GM10248 (cell line): Measurements from ENCODE around the gene CST9.
"Not testable (repeated sequence)": the region's sequence is repeated elsewhere in the genome, so short reads cannot be mapped to it uniquely, and the experiment has no call there.

ENCODE experiments used
- CTCF ChIA-PET: fragments of 300-600 bp; sonication (Branson Sonifier 250); formaldehyde crosslinking; extraction: SDS; loops from one replicate; lab custom pipeline; 2021; ENCODE audit warnings: antibody characterized with exemption; lab: Yijun Ruan, JAX
- POLR2A ChIA-PET: fragments of 350-650 bp; sonication (Branson Sonifier 250); formaldehyde crosslinking; extraction: SDS; loops from one replicate; lab custom pipeline; 2020; ENCODE audit warnings: antibody characterized with exemption; lab: Yijun Ruan, JAX
- DNase-seq: peaks from one replicate; pipeline ENCODE4 v3.0.0; 2012; ENCODE audit errors: extremely low spot score
- CTCF ChIP-seq: IDR thresholded peaks from 2 replicates; pipeline ENCODE4 v1.5.1; 2012; ENCODE audit warnings: mild to moderate bottlenecking, low read depth; ENCODE audit errors: extremely low read depth, missing control alignments, control extremely low read depth

CST9 gene

GRCh38 chr20:23624324-23624691 is 18.6 kb upstream of the CST9 start:
- POLR2A ChIA-PET = no interaction called here
- DNase-seq = no peak
- CTCF ChIA-PET = interaction anchor here (1.5 kb wide), 1 partner anchor 17 kb away, joined by 3 read pairs; no protein-coding TSS in a partner anchor
- TF ChIP-seq CTCF = no peak

GRCh38 chr20:23623666-23624323 is 18.1 kb upstream of the CST9 start:
- CTCF ChIA-PET = interaction anchor here (1.3 to 1.5 kb wide), 2 partner anchors 16 to 17 kb away, joined by 3 to 5 read pairs; no protein-coding TSS in a partner anchor
- no peak for DNase-seq
- POLR2A ChIA-PET = no interaction called here
- TF ChIP-seq CTCF = no peak

GRCh38 chr20:23622839-23623343 is 17.2 kb upstream of the CST9 start:
- no peak for DNase-seq
- POLR2A ChIA-PET = no interaction called here
- no peak for TF ChIP-seq CTCF
- CTCF ChIA-PET = interaction anchor here (0.9 to 1.3 kb wide), 2 partner anchors 12 to 16 kb away, joined by 5 read pairs; no protein-coding TSS in a partner anchor

GRCh38 chr20:23622401-23622800 is 16.7 kb upstream of the CST9 start:
- POLR2A ChIA-PET, DNase-seq: not testable (repeated sequence)
- CTCF ChIA-PET = interaction anchor here (0.9 to 1.3 kb wide), 2 partner anchors 12 to 15 kb away, joined by 5 read pairs; no protein-coding TSS in a partner anchor

- POLR2A ChIA-PET, DNase-seq: not testable (repeated sequence)
- CTCF ChIA-PET = interaction anchor here (0.9 to 1.6 kb wide), 2 partner anchors 14 to 937 kb away, joined by 3 to 4 read pairs; no protein-coding TSS in a partner anchor
Observed at GRCh38 chr20:23620670-23621386, 15.1 kb upstream of the CST9 start.

- no peak for TF ChIP-seq CTCF
- ChIA-PET CTCF (interaction anchor here (1.0 to 1.6 kb wide), 2 partner anchors 9 to 173 kb away, joined by 3 to 4 read pairs; no protein-coding TSS in a partner anchor), POLR2A (no interaction called here)
- DNase-seq = no peak
Observed at GRCh38 chr20:23614163-23614562, 8.4 kb upstream of the CST9 start.

GRCh38 chr20:23613676-23614075 is 8.0 kb upstream of the CST9 start:
- ChIA-PET CTCF (interaction anchor here (1.0 to 1.6 kb wide), 2 partner anchors 9 to 172 kb away, joined by 3 to 4 read pairs; no protein-coding TSS in a partner anchor), POLR2A (no interaction called here)
- TF ChIP-seq CTCF = no peak
- no peak for DNase-seq
